ENCODE results near the gene GJD3. TPM values are rescaled to one million over a fixed set of nuclear protein-coding genes. Genes with fewer than 3 reads are reported as not detected.

The GJD3 gene
- total and polyA plus RNA-seq, 9 of the 15 experiments (the other 6 are each of a cell fraction or from before 2014, with no cell fraction given) = 0.17 to 0.38 TPM; not detected in 7

GRCh38 chr17:40341808-40342503, 22.6 kb downstream of the GJD3 start:
- Histone ChIP-seq H3K4me2 (ENCODE audit: insufficient read depth, low read length) (peak overlapping the region; percentile 83), H3K9me1 (ENCODE audit: control insufficient read depth, insufficient read depth, low read length) (no peaks in the 10 kb centered on the region), H3K36me3 (ENCODE audit: control insufficient read depth, insufficient read depth, low read length) (peaks cover 31% of the 10 kb centered on the region; the same call in 2 of the 3 replicates), H3K79me2 (ENCODE audit: control insufficient read depth, insufficient read depth, low read length) (peaks cover 49% of the 10 kb centered on the region), H3K4me3 (peak overlapping the region; percentile 60), H3K9ac (ENCODE audit: insufficient read depth in 1 of 2, low read depth in 2 of 2, low read length in 2 of 2) (peak overlapping the region; percentile 70 to 89), H3K4me1 (replicated peaks in 1 of 2; ENCODE audit: control insufficient read depth in 2 of 2, insufficient read depth in 2 of 2, low read length in 2 of 2) (peaks cover 41 to 64% of the 10 kb centered on the region in 2 experiments), H3K27ac (ENCODE audit: extremely low read depth, low read depth, low read length) (peak overlapping the region; percentile 91), H2AFZ (ENCODE audit: low read depth, low read length) (peak overlapping the region; percentile 62; the same call in 1 of the 2 replicates), H3K27me3 (ENCODE audit: control insufficient read depth in 2 of 2, insufficient read depth in 2 of 2, low read length in 2 of 2) (no peaks in the 10 kb centered on the region), H4K20me1 (replicated peaks; ENCODE audit: control insufficient read depth, insufficient read depth, low read length) (no peaks in the 10 kb centered on the region; the same call in 1 of the 2 replicates), H3K9me3 (replicated peaks; ENCODE audit: control insufficient read depth, insufficient read depth, low read depth, low read length) (no peaks in the 10 kb centered on the region)
- intact Hi-C loops (cut with micrococcal nuclease) (loop anchor here (5.0 kb wide), 1 partner anchor 35 kb away; the partner anchor contains the start of gene RARA), in situ Hi-C loops (cut with MboI) (no loop called here)
- CTCF ChIA-PET (ENCODE audit: low intra/inter-chr PET ratio) = interaction anchor here (0.7 kb wide), 1 partner anchor 155 kb away, joined by 4 read pairs; no protein-coding TSS in a partner anchor
- FAIRE-seq (no peak), DNase-seq (ENCODE audit: extremely low read depth in 1 of 4, low spot score in 3 of 4) (peak; percentile 74 to 82 (median 78)), ATAC-seq (peak; percentile 65)
- no TSS peak for BruUV-seq (replicated peaks)
- 17% methylated on average over 17 of the region's 55 CpGs for WGBS (ENCODE audit: insufficient coverage, low coverage, missing lambda C conversion rate)
- POLR2A ChIA-PET = interaction anchor here (0.5 to 0.6 kb wide), 3 partner anchors 13 to 195 kb away, joined by 3 to 4 read pairs (median 4); no protein-coding TSS in a partner anchor
- no peak for TF ChIP-seq ATF1 (CRISPR knock-in tag; IDR thresholded peaks at IDR 0.05)
- TF ChIP-seq ATF1 (tag; IDR thresholded peaks at IDR 0.05) = no peak
- TF ChIP-seq SUPT5H (IDR thresholded peaks at IDR 0.05) = peak; percentile 84
- TF ChIP-seq, protein P1, sequence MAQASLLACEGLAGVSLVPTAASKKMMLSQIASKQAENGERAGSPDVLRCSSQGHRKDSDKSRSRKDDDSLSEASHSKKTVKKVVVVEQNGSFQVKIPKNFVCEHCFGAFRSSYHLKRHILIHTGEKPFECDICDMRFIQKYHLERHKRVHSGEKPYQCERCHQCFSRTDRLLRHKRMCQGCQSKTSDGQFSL (CRISPR knock-in tag; IDR thresholded peaks at IDR 0.05) = no peak; the same call in 1 of the 2 replicates
- TF ChIP-seq, protein P1 (tag; IDR thresholded peaks at IDR 0.05) = peak in 1 of 2 experiments; percentile 80; a peak in 1 of 4 replicates
- peak; percentile 86 for TF ChIP-seq NKRF (IDR thresholded peaks at IDR 0.05; ENCODE audit: borderline replicate concordance)
- TF ChIP-seq MYNN (IDR thresholded peaks at IDR 0.05) = no peak
- TF ChIP-seq MYNN (CRISPR knock-in tag; IDR thresholded peaks at IDR 0.05) = no peak
- no peak for TF ChIP-seq CBFA2T2 (conservative IDR thresholded peaks at IDR 0.05)
- no peak for TF ChIP-seq ZNF584 (CRISPR knock-in tag; IDR thresholded peaks at IDR 0.05; ENCODE audit: low read depth)
- TF ChIP-seq FOXM1 (IDR thresholded peaks at IDR 0.05; ENCODE audit: low read depth) = no peak
- no peak for TF ChIP-seq FOXM1 (CRISPR knock-in tag; IDR thresholded peaks at IDR 0.05; ENCODE audit: low read depth)
- TF ChIP-seq HMGN3 (IDR thresholded peaks at IDR 0.05; ENCODE audit: borderline replicate concordance, extremely low read depth, insufficient read length, low read depth, low read length) = no peak
- TF ChIP-seq, protein P2, sequence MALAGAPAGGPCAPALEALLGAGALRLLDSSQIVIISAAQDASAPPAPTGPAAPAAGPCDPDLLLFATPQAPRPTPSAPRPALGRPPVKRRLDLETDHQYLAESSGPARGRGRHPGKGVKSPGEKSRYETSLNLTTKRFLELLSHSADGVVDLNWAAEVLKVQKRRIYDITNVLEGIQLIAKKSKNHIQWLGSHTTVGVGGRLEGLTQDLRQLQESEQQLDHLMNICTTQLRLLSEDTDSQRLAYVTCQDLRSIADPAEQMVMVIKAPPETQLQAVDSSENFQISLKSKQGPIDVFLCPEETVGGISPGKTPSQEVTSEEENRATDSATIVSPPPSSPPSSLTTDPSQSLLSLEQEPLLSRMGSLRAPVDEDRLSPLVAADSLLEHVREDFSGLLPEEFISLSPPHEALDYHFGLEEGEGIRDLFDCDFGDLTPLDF (CRISPR knock-in tag; IDR thresholded peaks at IDR 0.05) = no peak
- no peak for TF ChIP-seq HMG20A (CRISPR knock-in tag; conservative IDR thresholded peaks at IDR 0.05)
- TF ChIP-seq ZBED1 (IDR thresholded peaks at IDR 0.05) = no peak
- no peak for TF ChIP-seq CHD1 (IDR thresholded peaks at IDR 0.05; ENCODE audit: low read length)
- TF ChIP-seq TARDBP (IDR thresholded peaks at IDR 0.05) = no peak
- TF ChIP-seq ZNF511 (CRISPR knock-in tag; IDR thresholded peaks at IDR 0.05) = no peak
- peak; percentile 62; the same call in 1 of the 2 replicates for TF ChIP-seq EP400 (IDR thresholded peaks at IDR 0.05)

Measured in K562 (cell line).